GM19351 (cell line): ENCODE measurements around the gene G0S2.

Experiments used
- ATAC-seq: cut with Tn5 transposase; IDR thresholded peaks from one replicate; pipeline ENCODE4 v1.9.1; 2021; ENCODE audit warnings: mild to moderate bottlenecking, moderate library complexity; ENCODE audit not compliant: unreplicated experiment

The G0S2 gene

DNA sequence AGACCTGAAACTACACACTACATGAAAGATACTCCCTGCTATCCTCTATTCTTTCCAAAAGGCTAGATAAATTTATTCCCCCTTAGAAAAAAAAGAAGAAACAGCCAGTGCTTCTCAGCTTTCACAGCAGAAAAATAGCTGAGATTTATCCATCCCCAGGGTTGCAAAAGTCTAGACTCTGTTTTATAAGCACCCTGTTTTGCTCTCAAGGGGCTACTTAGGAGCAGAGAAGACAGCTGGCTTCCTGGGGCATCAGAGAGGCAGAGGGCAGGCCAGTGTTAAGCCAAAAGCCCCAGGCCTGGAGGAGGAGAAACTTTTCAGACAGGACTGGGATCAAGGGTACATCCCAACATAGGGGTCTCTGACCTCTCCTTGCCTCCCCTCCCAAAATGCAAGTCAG, 26.9 kb upstream of the G0S2 start:
- ATAC-seq = no peak

DNA sequence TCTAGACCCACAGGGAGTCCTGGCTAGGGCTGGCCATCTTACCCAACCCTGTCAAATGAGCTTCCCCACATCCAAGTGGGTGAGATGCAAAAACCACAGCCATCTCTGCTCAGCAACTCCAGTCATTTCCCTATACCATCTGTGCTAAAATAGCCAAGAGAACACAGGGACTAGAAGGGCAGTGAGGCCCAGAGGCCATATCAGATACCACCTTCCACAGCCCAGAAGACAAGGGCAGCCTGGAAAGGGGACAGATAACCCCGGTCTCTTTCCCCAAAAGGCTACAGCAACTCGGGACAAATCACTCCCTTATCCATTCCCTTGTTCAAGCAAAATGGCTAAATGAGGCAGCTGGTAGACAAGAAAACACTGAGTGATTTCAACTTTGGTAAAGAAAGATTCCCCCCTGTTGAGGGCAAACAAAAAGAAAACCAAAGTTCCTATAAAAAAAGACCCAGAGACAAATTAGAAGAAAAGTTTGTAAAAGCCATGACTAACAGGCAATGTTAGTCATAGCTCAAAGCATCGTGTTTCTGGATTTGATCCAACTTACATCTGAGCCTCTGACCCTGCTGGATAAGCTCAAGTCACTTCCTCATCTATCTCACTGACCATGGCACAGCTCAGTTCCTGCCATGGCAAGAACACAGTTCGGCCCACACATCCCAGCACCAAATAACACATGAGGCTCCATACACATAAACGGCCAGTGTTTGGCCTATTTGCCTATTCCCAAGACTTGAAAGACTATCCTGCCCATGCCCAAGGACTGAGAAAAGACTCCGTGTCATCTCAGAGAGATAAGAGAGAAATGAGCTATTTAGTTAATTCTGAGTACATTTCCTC, 26.1 kb upstream of the G0S2 start:
- no peak for ATAC-seq

DNA sequence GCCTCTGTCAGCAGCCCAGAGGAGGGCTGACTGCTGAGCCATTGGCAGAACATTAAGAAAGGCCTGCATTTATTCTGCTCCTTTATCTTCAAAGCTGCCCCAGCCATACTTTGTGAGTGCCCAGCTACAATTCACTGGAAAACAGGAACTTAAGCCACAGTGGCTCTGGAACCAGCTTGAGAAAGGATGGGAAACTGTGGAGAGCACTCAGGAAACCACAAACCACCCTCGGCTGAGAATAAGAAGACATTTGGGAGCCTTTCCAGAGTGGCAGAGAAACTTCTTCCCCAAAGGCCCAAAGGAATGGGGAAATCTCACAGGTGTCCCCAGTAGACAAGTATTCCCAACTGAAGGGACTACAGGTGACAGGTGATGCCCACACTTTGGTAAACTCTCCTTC, 24.8 kb upstream of the G0S2 start:
- no peak for ATAC-seq

DNA sequence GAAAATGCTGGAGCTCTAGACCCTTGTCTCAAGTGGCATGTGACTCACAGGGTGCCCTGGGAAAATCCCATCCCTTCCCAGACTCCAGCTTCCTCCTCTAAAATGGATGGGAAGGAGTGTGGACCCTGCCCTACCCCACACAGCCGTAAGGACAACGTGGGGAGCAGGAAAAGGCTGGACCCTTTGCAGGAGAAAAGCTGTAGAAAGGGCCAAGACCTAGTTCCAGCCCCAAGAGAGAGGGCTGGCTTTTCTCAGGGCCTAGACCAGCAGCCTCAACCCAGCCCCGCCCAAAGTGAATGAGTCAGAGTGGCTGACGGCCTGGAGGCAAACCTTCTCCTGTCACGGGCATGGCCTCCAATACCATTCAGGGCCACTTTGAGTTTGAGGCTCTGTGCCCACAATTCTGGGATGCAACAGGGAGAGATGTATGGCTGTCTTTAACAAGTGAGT, 24.0 kb upstream of the G0S2 start:
- peak; percentile 87 for ATAC-seq

DNA sequence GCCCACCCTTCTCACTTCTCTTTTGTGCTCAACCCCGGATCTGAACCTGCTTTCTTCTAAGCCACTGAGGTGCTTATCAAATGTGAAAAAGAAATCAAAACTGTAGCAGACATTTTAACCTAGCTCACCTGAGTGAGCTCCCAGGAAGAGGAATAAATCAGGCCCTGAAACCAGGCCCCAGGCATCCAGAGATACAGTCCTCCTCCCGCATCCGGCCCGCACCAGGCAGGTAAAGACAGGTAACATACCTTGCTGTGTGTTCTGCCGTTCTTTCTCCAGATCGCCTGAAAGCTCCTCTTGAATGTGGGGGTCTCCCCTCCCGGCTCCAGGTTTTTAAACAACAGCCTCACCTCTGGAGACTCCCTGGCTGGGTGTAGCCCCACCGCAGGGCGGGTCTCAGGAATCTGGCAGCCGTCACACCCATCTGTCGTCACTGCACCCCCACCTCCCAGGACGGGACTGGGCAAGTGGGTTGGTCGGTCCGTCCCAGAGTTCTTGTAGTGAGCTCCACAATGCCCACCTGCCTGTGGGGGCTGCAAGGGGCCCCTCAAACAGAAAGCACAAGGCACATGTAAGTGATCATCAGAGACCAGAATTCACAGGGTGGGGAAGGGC, 23.0 kb upstream of the G0S2 start, which contains the start of gene LAMB3:
Gene LAMB3, minus strand, starts transcription at position 305 of the 615 bp plus-strand sequence. CDS start 1,481 bp downstream, outside the sequence.
- no peak for ATAC-seq

DNA sequence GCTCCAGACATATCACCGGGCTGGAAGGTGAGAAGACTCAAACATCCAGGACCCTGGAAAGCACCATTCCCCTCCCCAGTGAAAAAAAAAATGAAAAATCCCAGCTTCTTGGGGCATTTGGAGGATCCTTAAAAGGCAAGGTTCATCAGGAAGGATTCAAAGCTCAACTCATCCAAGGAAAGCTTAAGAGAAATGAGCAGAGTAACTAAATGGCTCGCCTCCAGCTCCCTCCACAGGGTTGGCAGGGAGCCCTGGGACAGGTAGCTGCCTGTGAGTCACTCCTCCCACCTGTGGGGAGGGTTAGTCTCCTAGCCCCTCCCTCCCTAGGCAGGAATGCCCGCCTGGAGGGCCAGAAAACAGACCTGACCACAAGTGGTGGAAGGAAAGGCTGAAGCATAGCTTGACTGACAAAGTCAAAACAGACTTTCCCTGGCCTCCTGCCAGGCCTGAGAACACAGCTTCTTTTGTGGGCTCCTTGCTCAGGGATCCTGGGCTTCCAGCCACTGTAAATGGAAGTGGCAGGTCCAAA, 22.3 kb upstream of the G0S2 start:
- no peak for ATAC-seq

DNA sequence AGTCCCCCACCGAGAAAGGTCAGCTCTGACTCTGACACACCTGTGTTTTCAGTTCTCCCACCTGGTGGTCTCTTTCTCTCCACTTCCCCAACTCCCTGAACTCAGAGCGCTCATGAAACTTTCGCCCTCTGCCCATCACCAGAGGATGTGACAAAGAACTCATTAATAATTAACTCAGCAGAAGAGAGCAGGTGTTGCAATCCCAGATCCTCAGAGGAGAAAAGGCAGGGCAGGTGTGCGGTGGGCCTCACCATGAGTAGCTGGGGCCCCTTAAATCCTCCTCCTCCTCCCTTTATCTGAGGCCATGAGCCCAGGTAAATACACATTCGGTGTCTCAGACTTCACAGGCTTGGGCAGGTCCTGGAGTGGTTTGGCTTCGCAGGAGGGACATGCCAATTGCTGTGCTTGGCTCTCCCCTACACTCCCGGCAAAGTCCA, 21.3 kb upstream of the G0S2 start:
- no peak for ATAC-seq

DNA sequence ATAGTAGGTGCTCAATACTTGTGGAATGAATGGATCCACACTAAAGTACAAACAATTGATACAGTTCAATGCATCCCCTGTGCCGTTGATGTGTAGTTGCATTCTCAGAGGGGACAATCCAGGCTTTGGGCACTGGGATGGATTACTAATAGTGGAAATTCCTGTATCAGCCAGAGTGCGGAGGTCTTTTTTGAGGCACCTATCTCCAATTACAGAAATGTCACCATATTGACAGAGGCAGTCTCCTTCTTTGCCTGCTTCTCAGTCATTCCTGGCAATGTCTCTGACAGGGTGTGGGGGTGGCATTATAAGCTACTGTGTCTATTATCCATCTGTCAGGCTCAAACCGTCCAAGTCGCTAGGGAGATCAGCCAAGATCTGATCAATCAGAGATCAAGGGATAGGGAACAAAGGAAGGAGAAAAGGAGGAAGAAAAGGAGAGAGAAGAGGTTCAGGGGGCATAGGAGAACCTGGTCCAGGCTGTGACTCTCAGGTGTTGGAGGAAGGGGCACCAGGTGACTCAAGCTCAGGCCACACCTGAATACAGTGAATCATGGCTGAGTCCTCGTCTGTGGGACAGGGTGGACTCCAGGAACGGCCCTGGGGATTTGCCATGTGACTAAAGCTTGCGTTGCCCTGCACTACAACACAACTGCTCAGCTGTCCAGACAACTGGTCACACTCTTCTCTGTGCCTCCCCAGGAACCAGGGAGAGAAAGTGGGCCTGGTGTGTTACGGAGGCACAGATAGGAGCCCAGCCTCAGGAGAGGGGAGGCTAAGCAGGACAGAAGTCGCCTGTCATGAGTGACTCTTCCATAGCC, 19.6 kb upstream of the G0S2 start:
- no peak for ATAC-seq

DNA sequence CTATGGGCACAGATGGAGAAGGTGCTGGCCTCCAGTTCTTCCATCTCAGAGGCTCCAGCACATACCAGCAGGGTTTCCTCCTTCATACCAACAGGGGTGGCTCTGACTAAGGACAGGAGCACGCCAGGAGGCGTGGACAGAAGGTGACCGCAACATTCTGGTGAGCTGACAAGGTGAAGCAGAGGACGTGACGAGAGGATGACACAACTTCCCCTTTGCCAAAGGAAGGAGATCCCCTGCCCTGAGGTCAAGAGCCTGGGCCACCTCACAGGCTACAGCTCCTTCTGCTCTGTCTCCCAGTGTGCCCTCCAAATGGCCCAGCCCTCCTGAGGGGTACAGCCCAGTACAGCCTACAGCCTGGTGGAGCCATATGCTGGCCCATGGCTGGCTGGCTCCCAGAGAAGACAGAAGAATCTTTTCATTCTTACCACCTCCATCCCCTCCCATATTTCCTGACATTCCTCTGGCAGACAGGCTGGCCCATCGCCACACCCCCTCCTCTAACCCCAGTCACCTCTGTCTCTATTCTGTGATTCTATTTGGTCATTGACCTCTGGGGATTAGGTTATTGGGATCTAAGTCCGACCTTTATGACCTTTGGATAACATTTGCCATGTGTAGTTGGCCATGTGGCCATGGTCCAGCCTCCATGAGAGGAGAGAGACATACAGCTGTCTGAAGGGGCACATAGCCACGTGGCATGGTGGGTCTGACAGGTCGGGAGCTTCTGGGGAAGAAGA, 17.9 kb upstream of the G0S2 start:
- peak; percentile 67 for ATAC-seq

DNA sequence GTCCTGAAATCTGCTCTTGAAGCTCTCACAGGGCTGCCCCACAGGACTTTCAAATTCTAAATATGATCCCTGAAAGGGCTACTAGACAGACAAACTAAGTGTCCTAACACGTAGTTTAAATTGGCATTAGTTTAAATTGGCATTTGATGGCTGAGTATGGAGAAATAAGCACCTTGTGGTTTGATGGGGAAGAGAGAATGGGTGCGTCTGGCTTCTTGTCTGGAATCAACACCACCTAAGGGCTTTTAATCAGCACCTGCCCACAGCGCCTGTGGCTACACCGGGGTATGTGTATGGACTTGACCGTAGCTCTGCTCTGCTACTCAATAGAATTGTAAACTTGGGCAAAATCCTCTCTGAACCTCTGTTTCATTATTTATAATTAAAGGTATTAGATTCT, 17.3 kb upstream of the G0S2 start:
- ATAC-seq = no peak

DNA sequence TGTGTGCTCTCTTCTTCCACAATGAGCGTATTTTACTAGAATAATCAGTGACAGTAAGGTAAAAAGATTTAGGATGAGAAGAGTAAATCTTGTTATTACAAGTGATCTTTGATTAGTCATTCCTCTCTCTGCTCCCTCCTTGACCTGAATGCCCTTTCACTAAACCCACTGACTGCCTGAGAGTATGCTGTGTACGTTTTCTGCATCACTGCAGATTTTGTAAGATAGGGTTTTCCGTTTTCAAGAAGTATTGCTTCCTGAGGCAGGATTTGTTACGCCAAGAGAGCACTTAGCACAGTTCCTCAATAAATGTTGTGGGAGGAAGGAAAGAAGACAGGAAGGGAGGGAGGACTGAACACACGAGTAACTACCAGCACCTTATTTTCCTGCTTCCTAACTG, 15.3 kb upstream of the G0S2 start:
- peak; percentile 85 for ATAC-seq

DNA sequence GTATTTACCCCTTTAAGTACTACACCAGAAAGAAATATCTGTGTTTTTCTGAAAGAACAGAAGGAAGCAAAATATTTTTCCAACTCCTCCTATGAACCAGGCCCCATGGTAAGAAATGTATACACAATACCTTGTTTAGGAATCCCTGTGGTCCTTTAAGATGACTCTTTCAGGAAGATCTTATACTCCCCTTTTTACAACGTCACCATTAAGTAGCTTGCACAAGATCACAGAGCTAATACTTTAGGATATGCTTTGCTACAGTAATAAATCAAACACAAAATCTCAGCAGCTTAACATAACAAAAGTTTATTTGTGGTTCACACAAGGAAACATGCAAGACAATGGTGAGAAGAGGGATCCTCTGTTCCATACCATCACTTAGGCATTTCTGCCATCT, 14.1 kb upstream of the G0S2 start:
- ATAC-seq = no peak

DNA sequence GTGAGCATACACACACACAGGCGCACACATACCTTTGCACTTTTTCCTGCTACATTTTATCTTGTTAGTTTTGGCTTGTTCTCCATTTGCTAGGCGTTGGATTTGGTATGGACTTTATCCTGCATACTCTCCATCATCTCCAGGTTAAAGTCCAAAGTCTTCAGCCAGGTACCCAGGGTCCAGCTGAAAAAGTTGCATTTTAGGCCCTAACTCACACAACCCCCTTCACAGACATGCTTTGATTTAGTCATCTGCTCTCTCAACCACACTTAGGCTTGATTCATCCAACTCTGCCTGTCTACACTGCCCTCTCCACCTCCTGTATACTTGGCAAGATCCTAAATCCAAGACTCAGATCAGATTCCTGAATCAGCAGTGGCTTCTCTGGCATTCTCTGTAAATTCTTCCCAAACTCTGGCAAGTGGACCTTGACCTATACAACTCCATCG, 12.3 kb upstream of the G0S2 start:
- no peak for ATAC-seq

DNA sequence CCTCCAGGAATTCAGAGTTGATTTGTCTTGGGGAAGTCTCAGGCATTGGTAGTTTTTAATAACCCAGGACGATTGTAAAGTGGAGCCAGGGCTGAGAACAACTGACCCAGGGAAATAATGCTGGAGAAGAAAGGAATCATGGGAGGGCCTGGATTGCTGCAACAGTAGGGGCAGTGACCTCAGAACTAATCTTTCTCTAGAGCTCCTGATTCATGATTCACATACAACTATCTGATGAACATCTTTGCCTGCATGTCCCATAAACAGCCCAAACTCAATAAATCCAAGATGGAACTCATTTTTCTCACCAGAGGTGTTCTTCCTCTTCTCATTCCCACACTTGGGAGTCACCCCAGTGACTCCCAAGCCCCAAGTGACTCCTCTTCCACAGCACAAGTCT, 8.1 kb upstream of the G0S2 start:
- ATAC-seq = no peak

DNA sequence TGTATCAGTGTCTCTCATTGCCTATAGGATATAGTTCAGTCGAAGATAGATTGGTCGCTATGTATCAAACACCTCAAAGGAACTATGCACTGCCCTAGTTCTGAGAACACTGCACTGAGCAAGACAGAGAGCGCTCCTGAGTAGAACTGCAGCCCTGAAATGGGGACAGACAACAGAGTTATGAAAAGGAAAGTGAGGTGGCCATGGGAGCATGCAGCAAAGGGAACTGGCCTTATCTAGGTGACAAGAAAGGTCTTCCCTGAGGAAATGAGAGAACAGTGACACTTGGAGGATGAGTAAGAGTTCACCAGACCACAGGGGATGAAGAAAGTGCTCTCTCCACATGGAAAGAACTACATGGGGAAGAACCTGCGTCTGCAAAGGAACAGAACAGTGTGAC, 7.5 kb upstream of the G0S2 start:
- ATAC-seq = no peak

DNA sequence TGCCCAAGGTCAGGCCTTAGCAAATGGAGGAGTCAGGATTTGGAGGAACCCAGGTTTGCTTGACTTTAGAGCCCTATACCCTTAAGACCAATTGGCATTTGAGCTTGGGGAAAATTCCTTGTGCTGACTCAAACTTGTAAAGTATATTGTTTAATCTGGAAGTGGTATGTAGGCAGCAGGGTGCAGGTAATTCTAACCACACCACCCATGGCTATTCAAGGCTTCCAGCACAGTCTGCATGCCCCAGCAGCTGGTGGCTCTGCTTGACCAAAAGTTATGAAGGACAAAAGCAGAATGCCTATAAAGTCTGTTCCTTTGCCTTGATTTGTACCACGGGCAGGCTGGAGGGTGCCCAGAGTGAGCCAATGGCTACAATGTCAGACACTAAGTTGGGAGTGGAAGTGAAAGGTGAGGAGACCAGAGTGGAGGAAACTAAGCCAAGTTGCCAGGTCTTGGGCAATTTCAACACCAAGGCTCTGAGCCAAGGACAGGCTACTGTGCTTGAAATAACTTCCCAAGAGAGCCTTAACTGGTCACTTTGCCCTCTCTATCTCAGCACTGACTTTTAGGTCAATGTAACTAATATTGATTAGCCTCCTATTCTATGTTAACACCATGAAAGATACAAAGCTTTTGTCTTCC, 4.7 kb upstream of the G0S2 start:
- ATAC-seq = no peak

DNA sequence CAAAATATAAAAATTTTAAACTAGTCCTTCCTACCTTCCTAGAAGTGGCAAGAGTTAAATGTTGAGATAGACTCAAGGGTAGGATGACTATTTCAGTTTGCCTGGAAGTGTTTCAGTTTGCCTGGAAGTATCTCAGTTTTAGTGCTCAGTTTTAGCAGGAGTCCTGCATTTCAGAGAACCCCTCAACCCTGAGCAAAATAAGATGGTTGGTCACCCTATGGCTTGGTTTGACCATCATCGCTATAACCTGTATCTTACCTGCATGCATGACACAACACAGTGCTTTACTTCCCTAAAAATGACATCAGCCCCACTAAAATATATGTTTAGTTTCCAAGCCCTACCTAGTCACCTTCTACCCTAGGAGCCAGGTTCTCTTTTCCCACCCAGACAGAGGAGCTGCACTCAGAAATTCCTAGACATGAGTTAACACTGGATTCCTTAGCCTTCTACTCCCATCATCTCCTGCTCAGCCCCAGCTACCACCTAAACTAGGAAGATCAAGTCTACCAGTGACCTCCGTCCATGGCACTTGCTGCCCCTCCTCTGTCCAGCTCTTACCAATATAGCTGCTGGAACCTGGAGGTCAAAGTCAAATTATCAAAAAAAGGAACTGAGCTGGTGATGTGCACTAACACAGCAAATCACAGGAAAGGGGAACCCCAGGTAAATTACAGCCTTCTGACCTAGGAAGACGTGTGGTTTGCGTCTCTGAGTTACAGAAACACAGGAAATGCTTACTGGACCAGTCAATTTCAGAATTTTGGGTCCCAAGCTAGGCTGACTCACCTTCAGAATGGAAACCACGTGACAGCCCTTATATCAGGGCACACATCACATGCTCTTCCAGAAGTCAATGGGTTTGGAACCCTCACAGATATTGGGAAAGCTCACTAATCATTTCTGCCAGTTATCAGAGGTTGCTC, 2.2 kb upstream of the G0S2 start:
- ATAC-seq = peak; percentile 95

DNA sequence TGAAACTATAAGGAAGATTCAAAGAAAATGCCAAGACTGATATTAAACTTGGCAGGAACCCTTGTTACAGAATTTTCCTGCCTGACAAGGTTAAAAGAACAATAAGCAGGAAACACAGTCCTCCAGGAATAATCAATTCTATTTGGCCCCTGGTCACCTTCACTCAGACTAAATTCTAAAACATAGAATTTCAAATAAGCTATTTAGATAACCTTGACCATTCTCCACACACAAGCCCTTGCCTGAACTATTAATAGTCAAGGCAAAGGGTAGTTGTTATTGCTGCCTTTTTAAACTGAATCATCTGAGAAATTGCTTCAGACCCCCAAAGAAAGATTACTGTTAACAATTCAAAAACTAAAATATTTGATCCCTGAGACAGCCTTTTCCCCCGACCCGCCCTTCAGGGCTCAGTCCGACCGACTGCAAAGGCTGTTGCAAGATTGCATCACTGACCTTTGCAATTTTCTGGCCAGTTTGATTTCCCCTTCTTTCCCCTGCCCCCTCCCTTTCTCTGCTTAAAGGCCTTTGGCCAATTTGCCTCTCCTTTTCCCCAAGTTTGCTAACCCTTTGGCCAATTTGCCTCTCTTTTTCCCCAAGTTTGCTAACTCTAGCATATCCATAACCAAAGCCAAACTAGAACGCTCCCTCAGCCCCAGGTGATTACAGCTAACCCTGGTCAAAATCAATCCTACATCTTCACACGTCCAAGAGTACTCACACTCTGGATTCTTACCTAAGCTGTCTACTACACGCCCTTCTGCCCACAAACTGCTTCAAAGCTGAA, 1.4 kb upstream of the G0S2 start:
- no peak for ATAC-seq
